Hematopoietic multipotent progenitor cell treated with erythropoietin and hydrocortisone succinate and interleukin-3 and kit ligand, for 17 days (in vitro differentiated cells): Measurements from ENCODE around the gene MROH8.
A peak's percentile ranks its signal among the peaks of the same experiment; 100 is the strongest.

Source experiments
- DNase-seq: peaks from one replicate; pipeline ENCODE4 v3.0.0-alpha.2; 2015; ENCODE audit warnings: low spot score

The MROH8 gene

GRCh38 chr20:37198932-37199660 lies 19.7 kb upstream of the MROH8 start:
- no peak for DNase-seq

GRCh38 chr20:37194621-37195417 lies 15.5 kb upstream of the MROH8 start:
- no peak for DNase-seq

GRCh38 chr20:37193821-37194220 lies 14.5 kb upstream of the MROH8 start:
- no peak for DNase-seq

GRCh38 chr20:37193226-37193625 lies 13.9 kb upstream of the MROH8 start:
- no peak for DNase-seq

- peak; percentile 87 for DNase-seq
Measured at GRCh38 chr20:37192137-37192854, 12.9 kb upstream of the MROH8 start.

GRCh38 chr20:37190354-37191112 lies 11.2 kb upstream of the MROH8 start:
- no peak for DNase-seq

GRCh38 chr20:37189416-37190016 lies 10.2 kb upstream of the MROH8 start:
- DNase-seq: no peak

- DNase-seq: no peak
Measured at GRCh38 chr20:37188787-37189186, 9.4 kb upstream of the MROH8 start.

- no peak for DNase-seq
Measured at GRCh38 chr20:37185686-37186085, 6.3 kb upstream of the MROH8 start.

GRCh38 chr20:37179683-37180524 lies 556 bp upstream of the MROH8 start:
- peak; percentile 24 for DNase-seq

GRCh38 chr20:37172836-37173235 lies 6.5 kb downstream of the MROH8 start:
- DNase-seq: no peak

- no peak for DNase-seq
Measured at GRCh38 chr20:37166867-37167266, 12.5 kb downstream of the MROH8 start.

GRCh38 chr20:37165031-37165430 lies 14.3 kb downstream of the MROH8 start:
- DNase-seq: no peak

- no peak for DNase-seq
Measured at GRCh38 chr20:37163832-37164554, 15.4 kb downstream of the MROH8 start.

- no peak for DNase-seq
Measured at GRCh38 chr20:37162646-37163045, 16.7 kb downstream of the MROH8 start.

GRCh38 chr20:37161830-37162549 lies 17.4 kb downstream of the MROH8 start:
- DNase-seq: no peak

GRCh38 chr20:37160683-37161082 lies 18.7 kb downstream of the MROH8 start:
- no peak for DNase-seq

- DNase-seq: no peak
Measured at GRCh38 chr20:37158248-37158647, 21.1 kb downstream of the MROH8 start.

- no peak for DNase-seq
Measured at GRCh38 chr20:37155987-37156386, 23.4 kb downstream of the MROH8 start.
